Neural cell (in vitro differentiated cells): Measurements from ENCODE around the gene OR51E1.

ENCODE experiments used
- CTCF ChIP-seq: fragments of 450-650 bp; IDR thresholded peaks from 2 replicates; pipeline ENCODE4 v1.5.1; 2014; ENCODE audit warnings: antibody characterized with exemption, mild to moderate bottlenecking, moderate library complexity; ENCODE audit not compliant: poor library complexity, severe bottlenecking
- EP300 ChIP-seq: fragments of 450-650 bp; conservative IDR thresholded peaks from 2 replicates; pipeline ENCODE4 v1.6.1; 2014; ENCODE audit warnings: antibody characterized with exemption, mild to moderate bottlenecking, moderate library complexity; ENCODE audit not compliant: poor library complexity, severe bottlenecking

- TF ChIP-seq CTCF (no peak), EP300 (no peak)
Observed at GRCh38 chr11:4662876-4663275, 19.1 kb downstream of the OR51E1 start.
